Epithelial cell of esophagus (primary cell): ENCODE data around the gene INPP5A.

Experiments used
- DNase-seq: peaks from one replicate; pipeline ENCODE4 v3.0.0; 2010; ENCODE audit warnings: low read depth
- H3K4me3 ChIP-seq: 2 replicates; pipeline ENCODE4 v1.5.1; 2011; ENCODE audit warnings: mild to moderate bottlenecking, low read length, control low read depth
- CTCF ChIP-seq: IDR thresholded peaks from 2 replicates; pipeline ENCODE4 v1.5.1; 2011; ENCODE audit warnings: low read depth, mild to moderate bottlenecking, low read length, control low read depth, inconsistent platforms; ENCODE audit not compliant: insufficient read depth; ENCODE audit errors: missing control alignments

INPP5A gene

GRCh38 chr10:132558516-132559413, 21.2 kb downstream of the INPP5A start:
- no peak overlapping the region for H3K4me3 ChIP-seq
- no peak for TF ChIP-seq CTCF

GRCh38 chr10:132559538-132559937, 22.0 kb downstream of the INPP5A start:
- no peak for DNase-seq
- TF ChIP-seq CTCF = no peak
- H3K4me3 ChIP-seq = no peak overlapping the region

More at GRCh38 chr10:132558516-132559413, 21.2 kb downstream of the INPP5A start:
- DNase-seq = no peak

- no peak for TF ChIP-seq CTCF
- no peak overlapping the region for H3K4me3 ChIP-seq
These were observed 22.7 kb downstream of the INPP5A start for GRCh38 chr10:132560241-132560731.

GRCh38 chr10:132562177-132562915, 24.8 kb downstream of the INPP5A start:
- TF ChIP-seq CTCF = no peak
- DNase-seq = no peak
- no peak overlapping the region for H3K4me3 ChIP-seq

More at GRCh38 chr10:132560241-132560731, 22.7 kb downstream of the INPP5A start:
- no peak for DNase-seq

GRCh38 chr10:132562916-132563456, 25.4 kb downstream of the INPP5A start:
- H3K4me3 ChIP-seq = no peak overlapping the region
- no peak for DNase-seq
- TF ChIP-seq CTCF = no peak

- TF ChIP-seq CTCF = no peak
- H3K4me3 ChIP-seq = no peak overlapping the region
- no peak for DNase-seq
These were observed 26.1 kb downstream of the INPP5A start for GRCh38 chr10:132563485-132564248.
